ENCODE results near the gene ARGFX.

DNA sequence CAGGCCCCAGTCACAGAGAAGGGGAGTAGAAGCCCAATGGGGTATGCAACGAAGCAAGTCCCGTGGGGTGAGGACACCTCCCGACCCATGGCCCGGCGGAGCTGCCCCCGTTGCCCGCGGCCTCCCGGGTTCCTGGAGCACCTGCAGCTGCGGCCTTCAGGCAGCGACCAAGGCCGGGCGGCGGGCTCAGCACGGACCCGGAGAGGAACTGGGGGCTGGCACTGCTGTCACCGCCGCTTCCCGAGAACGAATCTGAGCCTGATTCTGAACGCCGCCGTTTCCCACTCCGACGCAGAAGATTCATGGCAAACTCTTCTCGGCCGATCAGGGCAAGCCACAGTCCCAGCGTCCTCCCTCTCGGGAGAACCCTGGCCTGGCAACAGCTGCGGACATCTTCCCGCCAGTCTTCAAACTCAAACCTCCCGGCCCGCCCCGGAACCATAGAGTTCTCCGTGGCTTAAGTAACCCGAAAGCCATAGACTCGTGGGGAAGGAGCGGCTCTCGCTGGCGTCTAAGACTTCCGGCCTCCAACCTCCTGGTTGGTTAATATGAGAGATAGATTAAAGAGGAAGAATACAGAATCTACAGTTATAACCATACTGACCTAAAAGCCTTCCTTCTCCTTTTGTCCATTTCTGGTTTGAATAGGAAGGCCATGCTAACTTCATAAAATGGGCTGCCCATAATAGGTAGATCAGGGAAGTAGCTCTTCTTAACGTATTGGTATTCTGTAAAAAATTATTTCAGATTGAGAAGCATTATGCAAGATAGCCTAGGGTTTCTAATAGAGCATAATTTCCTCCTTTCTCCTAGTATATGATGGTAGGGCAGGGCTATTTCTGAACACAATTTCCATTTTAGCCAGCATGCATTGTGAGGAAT lies 21.9 kb upstream of the ARGFX start, which contains the start of gene POLQ:
- TF ChIP-seq, protein P1, sequence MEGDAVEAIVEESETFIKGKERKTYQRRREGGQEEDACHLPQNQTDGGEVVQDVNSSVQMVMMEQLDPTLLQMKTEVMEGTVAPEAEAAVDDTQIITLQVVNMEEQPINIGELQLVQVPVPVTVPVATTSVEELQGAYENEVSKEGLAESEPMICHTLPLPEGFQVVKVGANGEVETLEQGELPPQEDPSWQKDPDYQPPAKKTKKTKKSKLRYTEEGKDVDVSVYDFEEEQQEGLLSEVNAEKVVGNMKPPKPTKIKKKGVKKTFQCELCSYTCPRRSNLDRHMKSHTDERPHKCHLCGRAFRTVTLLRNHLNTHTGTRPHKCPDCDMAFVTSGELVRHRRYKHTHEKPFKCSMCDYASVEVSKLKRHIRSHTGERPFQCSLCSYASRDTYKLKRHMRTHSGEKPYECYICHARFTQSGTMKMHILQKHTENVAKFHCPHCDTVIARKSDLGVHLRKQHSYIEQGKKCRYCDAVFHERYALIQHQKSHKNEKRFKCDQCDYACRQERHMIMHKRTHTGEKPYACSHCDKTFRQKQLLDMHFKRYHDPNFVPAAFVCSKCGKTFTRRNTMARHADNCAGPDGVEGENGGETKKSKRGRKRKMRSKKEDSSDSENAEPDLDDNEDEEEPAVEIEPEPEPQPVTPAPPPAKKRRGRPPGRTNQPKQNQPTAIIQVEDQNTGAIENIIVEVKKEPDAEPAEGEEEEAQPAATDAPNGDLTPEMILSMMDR (IDR thresholded peaks at IDR 0.05; ENCODE audit: low read depth, low read length, poor library complexity, severe bottlenecking) = no peak
- TF ChIP-seq EZH2phosphoT487 (IDR thresholded peaks at IDR 0.05; ENCODE audit: borderline replicate concordance, low read length) = no peak
